ENCODE measurements around the gene KLK14. TPM values are rescaled to one million over a fixed set of nuclear protein-coding genes. Genes with fewer than 3 reads are reported as not detected.

The KLK14 gene
- total and polyA plus RNA-seq, 8 donors, result 0.20 to 0.77 (median 0.32) TPM; not detected in 3

DNA sequence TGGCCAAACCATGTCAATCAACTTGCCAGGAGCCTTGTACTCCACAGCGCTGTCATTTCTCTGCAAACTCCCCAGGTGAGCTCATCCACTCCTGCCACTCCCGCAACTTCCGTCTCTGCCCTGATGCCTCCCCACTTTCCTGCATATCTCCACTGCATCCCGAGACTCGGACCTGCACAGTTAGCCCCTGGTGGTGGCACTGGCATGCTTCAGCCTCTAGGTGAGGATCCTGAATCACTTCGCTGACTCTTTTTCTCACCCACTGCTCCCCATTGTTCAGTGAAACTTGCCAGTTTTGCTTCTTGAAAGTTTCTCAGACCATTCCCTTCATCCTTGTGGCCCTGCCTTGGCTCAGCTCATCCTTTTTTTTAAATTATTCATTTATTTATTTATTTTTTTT, 28.9 kb upstream of the KLK14 start:
- Histone ChIP-seq H3K27me3 (no peaks in the 10 kb centered on the region), H3K9me3 (no peaks in the 10 kb centered on the region), H3K4me1 (peaks cover 3 to 11% (median 6%) of the 10 kb centered on the region in 3 donors), H3K27ac (no peak overlapping the region), H3K4me3 (no peak overlapping the region), H3K36me3 (no peaks in the 10 kb centered on the region)
- ATAC-seq (no peak), FAIRE-seq (no peak), DNase-seq (no peak)
- intact Hi-C loops (cut with DNase I), result no loop called here
- TF ChIP-seq CTCF (IDR thresholded peaks at IDR 0.05), result no peak
- 29 to 32% methylated on average over 6 of the region's 6 CpGs for WGBS, 2 donors

GRCh38 chr19:51110666-51110971, 27.9 kb upstream of the KLK14 start:
- FAIRE-seq (no peak), ATAC-seq (no peak), DNase-seq (no peak)
- Histone ChIP-seq H3K9me3 (no peaks in the 10 kb centered on the region), H3K4me1 (peaks cover 3 to 11% (median 6%) of the 10 kb centered on the region in 3 donors), H3K27me3 (no peaks in the 10 kb centered on the region), H3K36me3 (no peaks in the 10 kb centered on the region), H3K4me3 (no peak overlapping the region), H3K27ac (no peak overlapping the region)
- no peak for TF ChIP-seq CTCF (IDR thresholded peaks at IDR 0.05)
- intact Hi-C loops (cut with DNase I), result no loop called here
- whole genome bisulfite sequencing, 2 donors, result 38 to 46% methylated on average over 1 of the region's 1 CpG

DNA sequence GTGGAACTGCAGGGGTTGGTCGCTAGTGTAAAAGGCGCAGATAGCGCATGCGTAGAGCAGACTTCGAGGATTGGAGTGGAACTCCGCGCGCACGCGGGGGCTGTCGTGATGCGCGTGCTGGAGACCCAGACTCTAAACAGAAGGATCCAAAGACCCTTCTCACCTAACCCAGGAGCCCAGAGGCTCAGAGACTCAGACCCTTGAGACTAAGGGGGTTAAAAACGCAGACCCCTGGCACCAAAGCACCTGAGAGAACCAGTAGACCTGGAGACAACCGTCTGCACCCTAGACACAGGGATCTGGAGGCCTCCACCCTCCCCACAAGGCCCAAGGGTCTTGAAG, 26.1 kb upstream of the KLK14 start:
- H3K9me3 ChIP-seq, result no peaks in the 10 kb centered on the region
- no peaks in the 10 kb centered on the region for H3K36me3 ChIP-seq
- ATAC-seq (peak; percentile 32 to 51 (median 47)), FAIRE-seq (no peak), DNase-seq (no peak)
- no peak for TF ChIP-seq CTCF (IDR thresholded peaks at IDR 0.05)
- no peaks in the 10 kb centered on the region for H3K27me3 ChIP-seq
- H3K4me3 ChIP-seq, result peak overlapping the region; percentile 23 to 80 (median 64)
- 2% methylated on average over 15 of the region's 15 CpGs for WGBS, 2 donors
- H3K27ac ChIP-seq, result peak overlapping the region in 1 of 4 donors; percentile 51
- intact Hi-C loops (cut with DNase I), result no loop called here
- H3K4me1 ChIP-seq, result peaks cover 3 to 11% (median 6%) of the 10 kb centered on the region in 3 donors

- intact Hi-C loops (cut with DNase I), result no loop called here
- Histone ChIP-seq H3K4me3 (peak within 1 kb of the TSS; percentile 51 to 80 (median 65)), H3K27me3 (no peaks in the 10 kb centered on the region), H3K36me3 (no peaks in the 10 kb centered on the region), H3K4me1 (peaks cover 3 to 11% (median 6%) of the 10 kb centered on the region in 3 donors), H3K9me3 (no peaks in the 10 kb centered on the region), H3K27ac (peak within 1 kb of the TSS in 1 of 4 donors; percentile 51)
- WGBS, 2 donors, result 0 to 1% methylated on average over 43 of the region's 43 CpGs
- FAIRE-seq (peak; percentile 93), DNase-seq (peak; percentile 96 to 99 (median 99)), ATAC-seq (peak; percentile 98 to 99 (median 99))
- TF ChIP-seq CTCF (IDR thresholded peaks at IDR 0.05), result peak in 1 of 4 donors; percentile 11
These were observed 25.5 kb upstream of the KLK14 start, which contains the start of gene CTU1 for GRCh38 chr19:51108066-51108804. TSS of gene CTU1 (minus strand) at chr19:51108409. CDS start at chr19:51104569, 3,840 bp downstream.

DNA sequence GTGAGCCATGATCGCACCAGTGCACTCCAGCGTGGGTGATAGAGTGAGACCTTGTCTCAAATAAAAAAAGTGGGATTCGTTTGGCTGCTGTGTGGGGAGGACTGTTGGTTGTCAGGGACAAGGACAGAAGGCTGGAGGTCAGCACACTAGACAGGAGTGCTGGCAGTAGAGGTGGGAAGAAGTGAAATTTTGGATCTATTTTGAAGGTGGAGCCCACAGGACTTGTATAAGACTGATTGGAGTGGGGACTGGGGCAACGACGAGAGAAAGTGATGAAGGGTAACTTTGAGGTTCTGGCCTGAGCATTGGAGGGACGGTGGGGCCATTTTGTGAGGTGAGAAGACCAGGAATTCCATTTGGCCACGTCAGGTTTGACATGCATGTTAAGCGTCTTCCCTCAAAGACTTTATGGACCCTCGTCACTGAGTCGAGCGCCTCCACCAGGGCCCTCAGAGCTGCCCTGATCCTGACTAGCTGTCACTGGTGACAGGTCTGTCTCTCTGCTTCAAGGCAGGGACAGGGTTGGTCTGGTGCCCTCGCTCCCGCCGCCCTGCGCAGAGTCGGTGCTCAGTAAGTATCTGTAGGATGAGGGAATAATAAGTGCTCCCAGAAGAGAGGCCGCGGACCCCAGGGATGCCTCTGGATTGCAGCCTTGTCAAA, 24.8 kb upstream of the KLK14 start:
- H3K27ac ChIP-seq, result no peak overlapping the region
- no peak for DNase-seq
- no peaks in the 10 kb centered on the region for H3K9me3 ChIP-seq
- no peaks in the 10 kb centered on the region for H3K36me3 ChIP-seq
- H3K4me1 ChIP-seq, result peaks cover 3 to 11% (median 6%) of the 10 kb centered on the region in 3 donors
- intact Hi-C loops (cut with DNase I), result no loop called here
- peak overlapping the region; percentile 51 to 80 (median 65) for H3K4me3 ChIP-seq
- 8 to 11% methylated on average over 18 of the region's 18 CpGs for WGBS, 2 donors
- FAIRE-seq, result no peak
- peak in 3 of 4 donors; percentile 1 to 2 (median 2) for ATAC-seq
- no peak for TF ChIP-seq CTCF (IDR thresholded peaks at IDR 0.05)
- no peaks in the 10 kb centered on the region for H3K27me3 ChIP-seq
